Neural cell (in vitro differentiated cells): ENCODE data around the gene TFCP2L1. TPM values are rescaled to one million over a fixed set of nuclear protein-coding genes. Genes with fewer than 3 reads are reported as not detected.

Experiments used
- H2AFZ ChIP-seq: fragments of 200-600, 300-800 bp; sonication (generic), shearing (Covaris generic); 2 replicates; pipeline ENCODE4 v1.6.0; 2014; ENCODE audit warnings: low read depth, mild to moderate bottlenecking, antibody characterized with exemption, low read length, moderate library complexity
- H3F3A ChIP-seq: fragments of 200-600 bp; shearing (Covaris generic); 2 replicates; pipeline ENCODE4 v1.6.1; 2016; ENCODE audit warnings: mild to moderate bottlenecking, moderate library complexity, mixed read lengths, antibody characterized with exemption, low read length; ENCODE audit not compliant: insufficient read depth, poor library complexity, severe bottlenecking
- H3K27ac ChIP-seq: fragments of 200-600, 300-800 bp; sonication (generic), shearing (Covaris generic); 2 replicates; pipeline ENCODE4 v1.5.1; 2014; ENCODE audit warnings: mild to moderate bottlenecking, low read length, moderate library complexity
- H3K27me3 ChIP-seq: fragments of 300-800, 200-600 bp; sonication (generic), shearing (Covaris generic); 2 replicates; pipeline ENCODE4 v1.6.0; 2014; ENCODE audit warnings: mild to moderate bottlenecking, low read depth, low read length, moderate library complexity; ENCODE audit not compliant: insufficient read depth
- H3K36me3 ChIP-seq: fragments of 300-800, 200-600 bp; sonication (generic), shearing (Covaris generic); 2 replicates; pipeline ENCODE4 v1.5.1; 2014; ENCODE audit warnings: mild to moderate bottlenecking, antibody characterized with exemption, low read length, moderate library complexity; ENCODE audit not compliant: insufficient read depth
- H3K4me2 ChIP-seq: fragments of 300-800, 200-600 bp; sonication (generic), shearing (Covaris generic); 2 replicates; pipeline ENCODE4 v1.6.0; 2014; ENCODE audit warnings: mild to moderate bottlenecking, low read length
- H3K4me3 ChIP-seq: fragments of 300-800, 200-600 bp; sonication (generic), shearing (Covaris generic); 2 replicates; pipeline ENCODE4 v1.5.1; 2014; ENCODE audit warnings: mild to moderate bottlenecking, low read length, moderate library complexity
- H3K79me2 ChIP-seq: fragments of 200-600 bp; shearing (Covaris generic); replicated peaks from 2 replicates; pipeline ENCODE4 v1.6.0; 2014; ENCODE audit warnings: mild to moderate bottlenecking, low read length, moderate library complexity; ENCODE audit not compliant: insufficient read depth
- H3K9ac ChIP-seq: fragments of 300-800, 200-600 bp; sonication (generic), shearing (Covaris generic); 2 replicates; pipeline ENCODE4 v1.6.1; 2016; ENCODE audit warnings: mild to moderate bottlenecking, low read length, mixed read lengths
- H3K9me2 ChIP-seq: fragments of 200-600 bp; shearing (Covaris generic); 2 replicates; pipeline ENCODE4 v1.6.1; 2016; ENCODE audit warnings: mild to moderate bottlenecking, low read length, mixed read lengths; ENCODE audit not compliant: insufficient read depth
- H3K9me3 ChIP-seq: fragments of 200-600, 300-800 bp; sonication (generic), shearing (Covaris generic); 2 replicates; pipeline ENCODE4 v1.6.1; 2016; ENCODE audit warnings: mild to moderate bottlenecking, mixed run types, low read length, moderate library complexity, mixed read lengths
- H4K20me1 ChIP-seq: fragments of 200-600 bp; shearing (Covaris generic); 2 replicates; pipeline ENCODE4 v1.6.1; 2016; ENCODE audit warnings: mild to moderate bottlenecking, mixed run types; ENCODE audit not compliant: insufficient read depth
- EP300 ChIP-seq: fragments of 450-650 bp; conservative IDR thresholded peaks from 2 replicates; pipeline ENCODE4 v1.6.1; 2014; ENCODE audit warnings: antibody characterized with exemption, mild to moderate bottlenecking, moderate library complexity; ENCODE audit not compliant: poor library complexity, severe bottlenecking
- EZH2 ChIP-seq: fragments of 200-600, 300-800 bp; shearing (Covaris generic), sonication (generic); IDR thresholded peaks from 2 replicates; pipeline ENCODE4 v1.6.1; 2014; ENCODE audit warnings: antibody characterized with exemption, low read length, borderline replicate concordance, mild to moderate bottlenecking; ENCODE audit not compliant: insufficient read depth, poor library complexity, severe bottlenecking
- MXI1 ChIP-seq: fragments of 450-650 bp; conservative IDR thresholded peaks from 2 replicates; pipeline ENCODE4 v1.6.1; 2014; ENCODE audit warnings: antibody characterized with exemption, mild to moderate bottlenecking; ENCODE audit not compliant: poor library complexity, severe bottlenecking
- POLR2AphosphoS5 ChIP-seq: IDR thresholded peaks from 2 replicates; pipeline ENCODE4 v1.6.1; 2012
- RAD21 ChIP-seq: fragments of 450-650 bp; conservative IDR thresholded peaks from 2 replicates; pipeline ENCODE4 v1.6.1; 2014; ENCODE audit warnings: antibody characterized with exemption, mild to moderate bottlenecking, moderate library complexity
- SMC3 ChIP-seq: fragments of 450-650 bp; conservative IDR thresholded peaks from 2 replicates; pipeline ENCODE4 v1.6.1; 2014; ENCODE audit warnings: antibody characterized with exemption, mild to moderate bottlenecking, moderate library complexity; ENCODE audit not compliant: poor library complexity
- TAF1 ChIP-seq: IDR thresholded peaks from 2 replicates; pipeline ENCODE4 v1.6.1; 2012; ENCODE audit warnings: low read depth
- polyA plus RNA-seq: library from polyadenylated mRNA; depleted of rRNA; stranded (reverse); fragments of >200 nt; gene quantifications from 2 replicates; pipeline ENCODE4 v1.2.3, GENCODE V29; 2014
- TF ChIP-seq, protein P1 (sequence below): IDR thresholded peaks from 2 replicates; pipeline ENCODE4 v1.6.1; 2012; ENCODE audit warnings: borderline replicate concordance
- TF ChIP-seq, protein P2 (sequence below): fragments of 450-650 bp; IDR thresholded peaks from 2 replicates; pipeline ENCODE4 v1.5.1; 2014; ENCODE audit warnings: antibody characterized with exemption, mild to moderate bottlenecking, moderate library complexity; ENCODE audit not compliant: poor library complexity, severe bottlenecking

TFCP2L1 gene
- polyA plus RNA-seq, 1 donor from 2014 or later, result 0.04 TPM

DNA sequence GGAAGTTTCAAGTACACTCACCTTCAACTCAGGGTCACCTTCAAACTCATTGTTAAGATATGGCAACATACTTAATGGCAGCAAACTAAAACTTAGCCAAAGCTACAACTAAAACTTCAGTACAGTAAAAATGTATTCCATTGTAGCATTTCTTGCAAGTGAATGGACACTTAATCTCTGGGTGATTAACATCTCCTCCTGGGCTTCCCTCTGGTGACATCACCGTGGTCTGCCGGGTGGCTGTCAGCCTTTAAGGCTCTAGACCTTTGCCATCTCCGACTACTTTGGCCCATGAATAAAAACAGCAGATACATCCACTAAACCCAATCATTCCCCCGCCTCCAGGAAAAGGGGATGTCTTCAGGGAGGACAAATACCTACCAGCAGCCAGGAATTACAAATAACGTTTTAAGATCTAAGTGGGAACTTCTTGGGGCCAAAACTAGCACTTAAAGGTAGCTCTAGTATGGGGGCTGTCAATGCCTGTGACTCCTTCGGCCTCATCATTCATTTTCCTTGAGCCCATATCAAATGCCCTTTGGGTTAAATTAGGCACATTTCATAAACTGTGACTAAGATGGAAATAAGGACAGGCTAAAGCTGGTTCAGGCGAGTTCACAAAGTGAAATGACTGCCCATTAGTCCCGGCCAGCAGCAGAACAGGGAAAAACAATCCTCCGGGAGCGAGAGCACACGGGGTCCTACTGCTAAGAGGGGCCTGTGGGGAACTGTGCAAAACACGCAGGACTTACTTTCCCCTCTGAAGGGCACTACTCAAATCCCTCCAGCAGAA, 1.1 kb downstream of the TFCP2L1 start:
- H3K4me3 ChIP-seq, result peak overlapping the region; percentile 64
- no peaks in the 10 kb centered on the region for H3K9me3 ChIP-seq
- H3K27me3 ChIP-seq, result peaks cover 45% of the 10 kb centered on the region
- no peak overlapping the region for H3K27ac ChIP-seq
- H3F3A ChIP-seq, result no peaks in the 10 kb centered on the region
- H3K9me2 ChIP-seq, result no peaks in the 10 kb centered on the region
- H4K20me1 ChIP-seq, result no peaks in the 10 kb centered on the region
- H3K9ac ChIP-seq, result no peak overlapping the region
- TF ChIP-seq EP300 (no peak), TAF1 (no peak), EZH2 (no peak), MXI1 (no peak), POLR2AphosphoS5 (no peak), RAD21 (no peak), SMC3 (no peak)
- TF ChIP-seq, protein P1, sequence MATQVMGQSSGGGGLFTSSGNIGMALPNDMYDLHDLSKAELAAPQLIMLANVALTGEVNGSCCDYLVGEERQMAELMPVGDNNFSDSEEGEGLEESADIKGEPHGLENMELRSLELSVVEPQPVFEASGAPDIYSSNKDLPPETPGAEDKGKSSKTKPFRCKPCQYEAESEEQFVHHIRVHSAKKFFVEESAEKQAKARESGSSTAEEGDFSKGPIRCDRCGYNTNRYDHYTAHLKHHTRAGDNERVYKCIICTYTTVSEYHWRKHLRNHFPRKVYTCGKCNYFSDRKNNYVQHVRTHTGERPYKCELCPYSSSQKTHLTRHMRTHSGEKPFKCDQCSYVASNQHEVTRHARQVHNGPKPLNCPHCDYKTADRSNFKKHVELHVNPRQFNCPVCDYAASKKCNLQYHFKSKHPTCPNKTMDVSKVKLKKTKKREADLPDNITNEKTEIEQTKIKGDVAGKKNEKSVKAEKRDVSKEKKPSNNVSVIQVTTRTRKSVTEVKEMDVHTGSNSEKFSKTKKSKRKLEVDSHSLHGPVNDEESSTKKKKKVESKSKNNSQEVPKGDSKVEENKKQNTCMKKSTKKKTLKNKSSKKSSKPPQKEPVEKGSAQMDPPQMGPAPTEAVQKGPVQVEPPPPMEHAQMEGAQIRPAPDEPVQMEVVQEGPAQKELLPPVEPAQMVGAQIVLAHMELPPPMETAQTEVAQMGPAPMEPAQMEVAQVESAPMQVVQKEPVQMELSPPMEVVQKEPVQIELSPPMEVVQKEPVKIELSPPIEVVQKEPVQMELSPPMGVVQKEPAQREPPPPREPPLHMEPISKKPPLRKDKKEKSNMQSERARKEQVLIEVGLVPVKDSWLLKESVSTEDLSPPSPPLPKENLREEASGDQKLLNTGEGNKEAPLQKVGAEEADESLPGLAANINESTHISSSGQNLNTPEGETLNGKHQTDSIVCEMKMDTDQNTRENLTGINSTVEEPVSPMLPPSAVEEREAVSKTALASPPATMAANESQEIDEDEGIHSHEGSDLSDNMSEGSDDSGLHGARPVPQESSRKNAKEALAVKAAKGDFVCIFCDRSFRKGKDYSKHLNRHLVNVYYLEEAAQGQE, result no peak
- TF ChIP-seq, protein P2, sequence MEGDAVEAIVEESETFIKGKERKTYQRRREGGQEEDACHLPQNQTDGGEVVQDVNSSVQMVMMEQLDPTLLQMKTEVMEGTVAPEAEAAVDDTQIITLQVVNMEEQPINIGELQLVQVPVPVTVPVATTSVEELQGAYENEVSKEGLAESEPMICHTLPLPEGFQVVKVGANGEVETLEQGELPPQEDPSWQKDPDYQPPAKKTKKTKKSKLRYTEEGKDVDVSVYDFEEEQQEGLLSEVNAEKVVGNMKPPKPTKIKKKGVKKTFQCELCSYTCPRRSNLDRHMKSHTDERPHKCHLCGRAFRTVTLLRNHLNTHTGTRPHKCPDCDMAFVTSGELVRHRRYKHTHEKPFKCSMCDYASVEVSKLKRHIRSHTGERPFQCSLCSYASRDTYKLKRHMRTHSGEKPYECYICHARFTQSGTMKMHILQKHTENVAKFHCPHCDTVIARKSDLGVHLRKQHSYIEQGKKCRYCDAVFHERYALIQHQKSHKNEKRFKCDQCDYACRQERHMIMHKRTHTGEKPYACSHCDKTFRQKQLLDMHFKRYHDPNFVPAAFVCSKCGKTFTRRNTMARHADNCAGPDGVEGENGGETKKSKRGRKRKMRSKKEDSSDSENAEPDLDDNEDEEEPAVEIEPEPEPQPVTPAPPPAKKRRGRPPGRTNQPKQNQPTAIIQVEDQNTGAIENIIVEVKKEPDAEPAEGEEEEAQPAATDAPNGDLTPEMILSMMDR, result no peak
- H2AFZ ChIP-seq, result no peak overlapping the region
- H3K4me2 ChIP-seq, result no peak overlapping the region
- H3K79me2 ChIP-seq, result no peaks in the 10 kb centered on the region
- no peaks in the 10 kb centered on the region for H3K36me3 ChIP-seq

DNA sequence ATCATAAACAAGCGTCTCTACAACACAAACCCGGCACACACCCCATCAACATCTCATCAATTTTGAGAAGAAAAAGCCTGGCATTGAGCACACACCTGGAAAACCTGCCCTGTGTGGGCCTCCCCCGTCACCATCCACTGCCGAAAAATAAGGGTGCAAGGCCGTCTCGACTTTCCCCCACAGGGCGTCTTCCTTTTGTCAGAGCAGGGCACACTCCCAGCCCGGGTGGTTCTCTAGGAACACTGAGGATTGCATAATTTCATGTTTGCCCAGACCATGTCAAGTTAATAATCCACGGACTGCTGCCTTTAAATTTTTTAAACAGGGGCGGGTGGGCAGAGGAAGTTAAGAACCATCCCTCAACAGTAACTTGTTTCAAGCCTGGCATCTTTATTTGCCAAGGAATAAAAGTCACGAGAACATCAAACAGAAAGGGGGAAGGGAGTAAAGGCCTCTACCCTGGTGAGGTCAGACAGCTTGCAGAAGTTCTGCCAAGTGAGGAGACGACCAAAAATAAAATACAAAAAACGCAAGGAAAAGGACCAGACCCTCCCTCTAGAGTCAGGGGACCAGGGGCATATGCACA, 2.1 kb downstream of the TFCP2L1 start:
- Histone ChIP-seq H3K36me3 (no peaks in the 10 kb centered on the region), H3K4me2 (no peak overlapping the region), H3K9ac (no peak overlapping the region), H3F3A (no peaks in the 10 kb centered on the region), H3K9me3 (no peaks in the 10 kb centered on the region), H3K27me3 (peaks cover 45% of the 10 kb centered on the region), H3K4me3 (no peak overlapping the region), H3K79me2 (no peaks in the 10 kb centered on the region), H4K20me1 (no peaks in the 10 kb centered on the region), H3K27ac (no peak overlapping the region), H3K9me2 (no peaks in the 10 kb centered on the region), H2AFZ (no peak overlapping the region)
- TF ChIP-seq RAD21 (no peak), SMC3 (no peak), POLR2AphosphoS5 (no peak), EP300 (no peak), TAF1 (no peak), MXI1 (no peak)
